Activated naive CD8-positive, alpha-beta T cell treated with anti-CD3 and anti-CD28 coated beads for 36 hours (primary cell): ENCODE data around the gene SLC9A9. TPM values are rescaled to one million over a fixed set of nuclear protein-coding genes. Genes with fewer than 3 reads are reported as not detected.
A peak's percentile ranks its signal among the peaks of the same experiment; 100 is the strongest.

ENCODE experiments used
- DNase-seq: peaks from one replicate; pipeline ENCODE4 v3.0.0; 2021
- H3K27ac Mint-ChIP-seq: one replicate; pipeline ENCODE4 v1.8.0; 2022; ENCODE audit warnings: mild to moderate bottlenecking, moderate library complexity, mixed read lengths
- H3K27me3 Mint-ChIP-seq: one replicate; pipeline ENCODE4 v1.8.0; 2022; ENCODE audit warnings: mild to moderate bottlenecking, mixed read lengths
- H3K36me3 Mint-ChIP-seq: one replicate; pipeline ENCODE4 v1.8.0; 2021; ENCODE audit warnings: mild to moderate bottlenecking, mixed read lengths
- H3K4me1 Mint-ChIP-seq: one replicate; pipeline ENCODE4 v1.8.0; 2021; ENCODE audit warnings: mixed read lengths
- H3K4me3 Mint-ChIP-seq: one replicate; pipeline ENCODE4 v1.8.0; 2022; ENCODE audit warnings: mild to moderate bottlenecking, moderate library complexity, mixed read lengths
- H3K9me3 Mint-ChIP-seq: one replicate; pipeline ENCODE4 v1.8.0; 2022; ENCODE audit warnings: mixed read lengths
- total RNA-seq, 2 experiments: library from RNA; stranded (reverse); gene quantifications; one replicate each; pipeline ENCODE4 v1.2.3, GENCODE V29; 2021

The SLC9A9 gene
- total RNA-seq, 2 experiments from 2014 or later: 2.1 to 2.3 TPM

GRCh38 chr3:143652118-143652517 lies 196.2 kb downstream of the SLC9A9 start:
- Mint-ChIP-seq H3K4me1 (no peaks in the 10 kb centered on the region), H3K27me3 (no peaks in the 10 kb centered on the region), H3K4me3 (no peak overlapping the region), H3K27ac (no peak overlapping the region), H3K36me3 (peaks cover 3% of the 10 kb centered on the region), H3K9me3 (no peaks in the 10 kb centered on the region)
- DNase-seq: no peak

DNA sequence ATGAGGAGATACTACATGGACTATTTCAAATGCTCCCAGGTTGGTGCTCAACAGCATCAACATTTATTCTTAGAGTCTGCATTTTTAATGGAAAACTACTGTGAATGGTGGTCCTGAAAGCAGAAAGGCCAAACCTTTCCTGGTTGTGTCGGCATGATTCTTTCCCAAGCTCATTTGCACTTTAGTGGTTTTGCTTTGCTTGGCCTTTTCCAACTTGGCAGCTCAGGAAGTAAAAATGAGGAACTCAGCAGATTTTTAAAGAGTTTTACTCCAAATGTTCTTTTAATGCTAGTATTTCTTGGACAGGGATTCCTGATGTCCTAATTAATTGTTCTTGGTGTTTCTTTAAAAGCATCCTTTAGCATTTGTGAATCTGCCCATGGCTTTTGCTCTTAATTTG lies 197.4 kb downstream of the SLC9A9 start:
- Mint-ChIP-seq H3K4me3 (no peak overlapping the region), H3K36me3 (peaks cover 3% of the 10 kb centered on the region), H3K27ac (no peak overlapping the region), H3K27me3 (no peaks in the 10 kb centered on the region), H3K9me3 (no peaks in the 10 kb centered on the region), H3K4me1 (no peaks in the 10 kb centered on the region)
- no peak for DNase-seq

DNA sequence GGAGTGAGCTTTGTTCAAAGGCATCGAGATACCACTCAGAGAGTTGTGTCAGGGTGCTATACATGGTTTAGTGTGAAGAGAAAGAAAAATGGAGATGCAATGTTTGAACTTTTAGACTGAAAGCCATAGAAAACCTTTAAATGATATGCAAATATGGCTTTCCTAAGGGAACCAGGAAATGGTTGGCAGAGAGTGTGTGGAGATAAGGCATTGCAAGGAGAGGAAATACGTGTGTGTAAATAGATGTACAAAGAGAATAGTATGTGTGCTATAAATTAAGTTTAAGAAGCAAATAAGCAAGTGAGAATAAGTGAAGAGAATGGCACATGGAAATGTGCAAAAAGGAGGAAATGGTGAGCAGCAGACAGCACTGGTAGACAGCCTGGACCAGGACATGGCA lies 198.1 kb downstream of the SLC9A9 start:
- no peak for DNase-seq
- H3K27ac Mint-ChIP-seq: no peak overlapping the region
- no peaks in the 10 kb centered on the region for H3K4me1 Mint-ChIP-seq
- no peaks in the 10 kb centered on the region for H3K9me3 Mint-ChIP-seq
- no peaks in the 10 kb centered on the region for H3K27me3 Mint-ChIP-seq
- H3K4me3 Mint-ChIP-seq: no peak overlapping the region
- peaks cover 3% of the 10 kb centered on the region for H3K36me3 Mint-ChIP-seq

GRCh38 chr3:143648708-143649107 lies 199.6 kb downstream of the SLC9A9 start:
- Mint-ChIP-seq H3K27me3 (no peaks in the 10 kb centered on the region), H3K9me3 (no peaks in the 10 kb centered on the region), H3K4me3 (no peak overlapping the region), H3K27ac (no peak overlapping the region), H3K36me3 (peaks cover 3% of the 10 kb centered on the region), H3K4me1 (peaks cover 1% of the 10 kb centered on the region)
- DNase-seq: no peak

DNA sequence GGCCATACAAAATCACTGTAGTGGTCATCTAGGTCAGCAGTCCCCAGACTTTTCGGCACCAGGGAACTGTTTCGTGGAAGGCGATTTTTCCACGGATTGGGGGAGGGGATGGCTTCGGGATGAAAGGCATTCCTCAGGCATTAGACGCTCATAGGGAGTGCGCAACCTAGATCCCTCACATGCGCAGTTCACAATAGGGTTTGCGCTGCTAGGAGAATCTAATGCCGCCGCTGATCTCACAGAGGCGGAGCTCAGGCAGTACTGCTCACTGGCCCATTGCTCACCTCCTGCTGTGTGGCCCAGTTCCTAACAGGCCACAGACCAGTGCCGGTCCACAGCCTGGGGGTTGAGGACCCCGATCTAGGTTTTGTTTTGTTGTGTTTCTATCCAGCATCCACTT lies 200.1 kb downstream of the SLC9A9 start:
- DNase-seq: no peak
- no peaks in the 10 kb centered on the region for H3K9me3 Mint-ChIP-seq
- H3K27me3 Mint-ChIP-seq: no peaks in the 10 kb centered on the region
- peaks cover 3% of the 10 kb centered on the region for H3K36me3 Mint-ChIP-seq
- no peak overlapping the region for H3K4me3 Mint-ChIP-seq
- peaks cover 1% of the 10 kb centered on the region for H3K4me1 Mint-ChIP-seq
- H3K27ac Mint-ChIP-seq: no peak overlapping the region

DNA sequence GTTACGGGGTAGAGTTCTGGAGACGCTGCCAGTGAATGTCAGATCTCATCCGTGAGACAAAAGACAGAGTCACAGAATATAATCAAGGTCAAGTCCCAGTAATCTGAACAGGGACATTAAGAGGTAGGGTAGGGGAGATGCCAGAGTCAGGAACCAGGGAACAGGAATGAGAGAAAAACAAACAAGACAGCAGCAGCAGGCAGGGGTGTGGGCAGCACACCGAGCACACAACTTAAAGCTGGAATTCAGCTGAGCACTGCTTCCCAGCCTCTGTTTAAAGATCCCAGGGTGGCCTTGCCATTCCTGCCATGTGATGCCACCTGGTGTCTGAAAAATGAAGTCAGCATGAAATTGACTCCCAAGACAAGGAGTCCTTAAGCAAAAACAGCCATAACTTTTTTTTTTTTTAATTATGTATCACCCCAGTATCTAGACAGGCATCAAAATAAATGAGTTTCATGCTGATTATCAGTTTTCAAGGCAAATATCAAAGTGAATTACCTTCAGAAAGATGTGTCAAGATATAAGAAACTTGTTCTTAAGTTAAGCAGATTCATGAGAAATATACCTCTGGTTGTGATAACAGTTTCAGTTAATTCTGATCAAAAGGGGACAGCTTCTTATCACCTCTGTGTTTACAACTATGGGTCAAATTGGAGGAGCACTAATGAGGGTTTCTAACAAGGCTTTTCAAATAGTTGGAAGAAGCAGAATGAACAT lies 203.7 kb downstream of the SLC9A9 start:
- peak; percentile 14 for DNase-seq
- Mint-ChIP-seq H3K27me3 (no peaks in the 10 kb centered on the region), H3K4me1 (peaks cover 1% of the 10 kb centered on the region), H3K9me3 (peaks cover 3% of the 10 kb centered on the region), H3K4me3 (no peak overlapping the region), H3K27ac (no peak overlapping the region), H3K36me3 (peaks cover 3% of the 10 kb centered on the region)

DNA sequence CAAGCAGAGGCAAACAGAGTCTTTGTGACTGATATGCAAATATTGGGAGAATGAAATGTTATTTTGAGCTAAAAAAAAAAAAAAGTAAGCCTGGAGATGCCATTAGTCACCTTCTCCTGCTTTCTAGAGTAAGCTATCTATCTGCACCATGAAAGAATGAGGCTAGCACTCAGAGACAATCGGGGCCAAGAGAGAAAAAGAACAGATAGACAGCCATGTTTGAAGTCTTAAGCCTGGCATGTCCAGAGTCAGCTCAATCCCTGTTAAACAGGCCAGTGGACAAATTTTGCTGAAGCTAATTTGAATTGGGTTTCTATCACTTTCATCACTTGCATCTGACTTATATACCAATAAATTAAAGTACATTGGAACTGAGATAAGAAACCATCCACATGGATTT lies 204.4 kb downstream of the SLC9A9 start:
- Mint-ChIP-seq H3K36me3 (peaks cover 8% of the 10 kb centered on the region), H3K27me3 (no peaks in the 10 kb centered on the region), H3K4me1 (peaks cover 1% of the 10 kb centered on the region), H3K9me3 (peaks cover 7% of the 10 kb centered on the region), H3K27ac (no peak overlapping the region), H3K4me3 (no peak overlapping the region)
- no peak for DNase-seq

DNA sequence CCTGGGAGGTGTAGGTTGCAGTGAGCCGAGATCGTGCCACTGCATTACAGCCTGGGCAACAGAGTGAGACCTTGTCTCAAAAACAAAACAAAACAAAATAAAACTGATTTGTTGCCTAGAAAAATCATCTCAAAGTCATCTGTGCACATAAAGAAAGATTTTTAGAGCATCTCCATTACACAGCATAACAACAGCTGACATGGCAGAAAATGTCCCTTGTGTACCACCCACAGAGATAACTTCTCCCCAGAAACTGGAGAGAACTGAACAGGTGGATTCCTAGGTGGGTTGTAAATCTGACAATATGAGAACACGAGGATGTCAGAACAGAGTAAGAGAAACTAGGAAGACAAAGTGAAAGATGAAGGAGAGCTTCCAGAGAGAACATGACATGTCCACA lies 207.5 kb downstream of the SLC9A9 start:
- no peak overlapping the region for H3K4me3 Mint-ChIP-seq
- no peaks in the 10 kb centered on the region for H3K27me3 Mint-ChIP-seq
- H3K4me1 Mint-ChIP-seq: peaks cover 1% of the 10 kb centered on the region
- DNase-seq: no peak
- peaks cover 13% of the 10 kb centered on the region for H3K36me3 Mint-ChIP-seq
- H3K27ac Mint-ChIP-seq: no peak overlapping the region
- peaks cover 18% of the 10 kb centered on the region for H3K9me3 Mint-ChIP-seq

- Mint-ChIP-seq H3K27ac (no peak overlapping the region), H3K27me3 (no peaks in the 10 kb centered on the region), H3K4me1 (no peaks in the 10 kb centered on the region), H3K9me3 (peaks cover 18% of the 10 kb centered on the region), H3K36me3 (peaks cover 13% of the 10 kb centered on the region), H3K4me3 (no peak overlapping the region)
- DNase-seq: no peak
Observed at GRCh38 chr3:143637133-143637532, 211.1 kb downstream of the SLC9A9 start.

DNA sequence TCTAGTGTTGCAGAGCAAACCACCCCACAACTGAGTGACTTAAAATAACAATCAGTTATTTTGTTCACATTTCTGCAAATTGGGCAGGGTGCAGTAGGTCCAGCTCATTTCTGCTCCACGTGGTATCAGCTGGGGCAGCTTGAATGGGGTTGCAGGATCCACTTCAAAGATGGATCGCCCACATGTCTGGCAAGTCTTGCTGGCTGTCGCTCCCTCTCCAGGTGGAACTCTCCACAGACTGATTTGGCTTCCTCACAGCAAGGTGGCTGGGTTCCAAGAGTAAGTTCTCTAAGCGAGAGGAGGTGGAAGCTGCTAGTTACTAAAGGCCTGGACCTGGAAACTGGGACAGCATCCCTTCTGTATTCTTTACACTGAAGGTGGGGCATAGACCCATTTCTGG lies 213.3 kb downstream of the SLC9A9 start:
- no peak overlapping the region for H3K4me3 Mint-ChIP-seq
- H3K27ac Mint-ChIP-seq: no peak overlapping the region
- peaks cover 10% of the 10 kb centered on the region for H3K36me3 Mint-ChIP-seq
- H3K9me3 Mint-ChIP-seq: peaks cover 15% of the 10 kb centered on the region
- no peaks in the 10 kb centered on the region for H3K27me3 Mint-ChIP-seq
- H3K4me1 Mint-ChIP-seq: no peaks in the 10 kb centered on the region
- DNase-seq: no peak

DNA sequence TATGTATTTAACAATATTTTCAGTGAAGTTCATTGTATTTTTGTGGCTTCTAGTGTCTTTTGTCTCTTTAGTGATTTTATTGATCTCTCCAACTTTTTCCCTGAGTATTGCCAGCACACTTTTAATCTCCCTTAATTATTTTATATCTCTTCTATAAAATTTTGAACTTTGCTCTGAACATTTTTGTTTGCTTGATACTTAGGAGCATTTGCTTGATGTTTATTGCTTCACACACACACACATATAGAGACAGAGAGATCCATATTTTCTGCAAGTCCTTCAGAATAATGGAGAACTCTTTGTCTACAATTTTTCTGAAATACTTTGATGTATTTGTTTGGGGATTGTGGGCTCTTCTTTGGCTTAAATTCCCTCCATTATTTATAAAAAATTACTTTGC lies 213.8 kb downstream of the SLC9A9 start:
- no peaks in the 10 kb centered on the region for H3K27me3 Mint-ChIP-seq
- H3K36me3 Mint-ChIP-seq: peaks cover 10% of the 10 kb centered on the region
- no peaks in the 10 kb centered on the region for H3K4me1 Mint-ChIP-seq
- no peak overlapping the region for H3K4me3 Mint-ChIP-seq
- no peak for DNase-seq
- no peak overlapping the region for H3K27ac Mint-ChIP-seq
- peaks cover 15% of the 10 kb centered on the region for H3K9me3 Mint-ChIP-seq

DNA sequence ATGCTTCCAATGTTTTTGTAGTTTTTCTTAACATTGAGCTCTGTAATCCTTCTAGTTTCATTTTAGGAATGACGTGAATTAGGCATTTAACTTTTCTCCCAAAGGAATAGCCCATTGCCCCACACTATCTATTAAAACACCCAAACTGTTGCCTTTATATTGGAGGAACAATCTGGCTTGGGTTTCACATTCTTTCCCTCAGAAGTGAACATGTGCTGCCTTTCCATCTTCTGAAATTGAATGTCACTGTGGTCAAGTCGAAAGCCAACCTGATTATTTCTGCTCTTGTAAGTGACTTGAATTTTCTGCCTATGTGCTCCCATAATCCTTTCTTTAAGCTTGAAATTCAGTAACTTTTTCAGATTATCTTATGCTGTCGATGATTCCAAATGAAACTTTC lies 214.5 kb downstream of the SLC9A9 start:
- Mint-ChIP-seq H3K27ac (no peak overlapping the region), H3K27me3 (no peaks in the 10 kb centered on the region), H3K9me3 (peaks cover 11% of the 10 kb centered on the region), H3K36me3 (peaks cover 5% of the 10 kb centered on the region), H3K4me1 (no peaks in the 10 kb centered on the region), H3K4me3 (no peak overlapping the region)
- DNase-seq: no peak

GRCh38 chr3:143629726-143630125 lies 218.5 kb downstream of the SLC9A9 start:
- no peak overlapping the region for H3K27ac Mint-ChIP-seq
- H3K4me3 Mint-ChIP-seq: no peak overlapping the region
- no peaks in the 10 kb centered on the region for H3K27me3 Mint-ChIP-seq
- DNase-seq: no peak
- peaks cover 5% of the 10 kb centered on the region for H3K4me1 Mint-ChIP-seq
- H3K36me3 Mint-ChIP-seq: peaks cover 1% of the 10 kb centered on the region
- H3K9me3 Mint-ChIP-seq: peaks cover 2% of the 10 kb centered on the region

DNA sequence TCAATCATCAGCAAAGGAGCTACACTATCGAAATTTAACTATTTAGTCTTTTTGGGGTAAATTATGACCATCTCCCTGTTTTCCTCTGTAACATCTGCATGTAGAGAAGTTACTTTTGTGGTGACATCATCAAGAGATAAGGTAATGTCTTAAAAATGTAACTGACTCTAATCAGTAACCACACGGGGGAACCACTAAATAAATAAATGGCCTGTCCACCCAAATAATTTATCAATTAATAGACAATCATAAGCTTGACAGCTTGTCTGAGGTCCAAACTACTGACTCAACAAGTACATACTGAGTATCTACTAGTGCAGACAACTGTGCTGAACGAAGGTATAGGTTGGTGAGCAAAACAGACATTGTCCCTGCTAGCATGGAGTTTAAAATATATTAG lies 219.3 kb downstream of the SLC9A9 start:
- peaks cover 5% of the 10 kb centered on the region for H3K4me1 Mint-ChIP-seq
- H3K27ac Mint-ChIP-seq: no peak overlapping the region
- peaks cover 2% of the 10 kb centered on the region for H3K9me3 Mint-ChIP-seq
- no peak overlapping the region for H3K4me3 Mint-ChIP-seq
- H3K36me3 Mint-ChIP-seq: peaks cover 1% of the 10 kb centered on the region
- no peaks in the 10 kb centered on the region for H3K27me3 Mint-ChIP-seq
- DNase-seq: no peak

DNA sequence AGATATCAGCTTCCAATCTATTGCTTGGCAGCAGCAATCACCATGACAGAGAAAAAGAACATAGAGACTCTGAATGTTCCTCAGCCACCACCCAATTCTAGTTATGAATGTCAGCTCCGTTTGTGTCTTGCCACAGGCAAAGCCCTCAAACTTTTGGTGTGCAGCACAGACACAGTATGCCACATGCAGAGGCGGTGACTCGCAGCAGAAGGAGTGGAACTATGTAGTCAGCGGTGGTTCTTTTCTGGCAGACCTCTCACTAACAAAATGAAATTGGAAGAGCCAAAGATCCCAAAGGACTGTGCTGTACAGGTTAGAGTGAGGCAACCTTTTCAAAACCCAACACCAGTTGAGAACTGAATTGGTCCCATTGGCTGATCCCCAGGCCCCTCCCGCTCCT lies 220.9 kb downstream of the SLC9A9 start:
- DNase-seq: peak; percentile 26
- H3K36me3 Mint-ChIP-seq: peaks cover 1% of the 10 kb centered on the region
- H3K27me3 Mint-ChIP-seq: no peaks in the 10 kb centered on the region
- no peak overlapping the region for H3K27ac Mint-ChIP-seq
- peaks cover 5% of the 10 kb centered on the region for H3K4me1 Mint-ChIP-seq
- no peak overlapping the region for H3K4me3 Mint-ChIP-seq
- peaks cover 2% of the 10 kb centered on the region for H3K9me3 Mint-ChIP-seq

GRCh38 chr3:143619231-143619630 lies 229.0 kb downstream of the SLC9A9 start:
- H3K27me3 Mint-ChIP-seq: no peaks in the 10 kb centered on the region
- H3K9me3 Mint-ChIP-seq: peaks cover 5% of the 10 kb centered on the region
- no peak overlapping the region for H3K4me3 Mint-ChIP-seq
- no peak overlapping the region for H3K27ac Mint-ChIP-seq
- no peak for DNase-seq
- H3K4me1 Mint-ChIP-seq: no peaks in the 10 kb centered on the region
- peaks cover 6% of the 10 kb centered on the region for H3K36me3 Mint-ChIP-seq
